HEK293T (cell line): ENCODE results near the gene DTHD1.

Source experiments
- CTCF ChIA-PET: fragments of 350-600 bp; formaldehyde crosslinking; extraction: SDS; loops from one replicate; lab custom pipeline; 2021; ENCODE audit warnings: antibody characterized with exemption, inconsistent platforms; lab: Yijun Ruan, JAX
- POLR2A ChIA-PET: fragments of 350-600 bp; formaldehyde crosslinking; extraction: SDS; loops from one replicate; lab custom pipeline; 2020; ENCODE audit warnings: antibody characterized with exemption, inconsistent platforms; lab: Yijun Ruan, JAX
- DNase-seq: peaks from one replicate; pipeline ENCODE4 v3.0.0; 2012; ENCODE audit warnings: mixed read lengths; ENCODE audit errors: extremely low spot score
- ARNT ChIP-seq: fragments of 450-650 bp; IDR thresholded peaks from 2 replicates; pipeline ENCODE4 v1.6.1; 2017; ENCODE audit warnings: mild to moderate bottlenecking
- BHLHE40 ChIP-seq: fragments of 450-650 bp; IDR thresholded peaks from 2 replicates; pipeline ENCODE4 v1.6.1; 2016; ENCODE audit warnings: mild to moderate bottlenecking, moderate library complexity, borderline replicate concordance
- CTBP1 ChIP-seq: fragments of 450-650 bp; IDR thresholded peaks from 2 replicates; pipeline ENCODE4 v1.6.1; 2016; ENCODE audit warnings: borderline replicate concordance
- ELF4 ChIP-seq: fragments of 450-650 bp; IDR thresholded peaks from 2 replicates; pipeline ENCODE4 v1.6.1; 2017; ENCODE audit warnings: antibody characterized with exemption
- FOXA1 ChIP-seq: fragments of 450-650 bp; IDR thresholded peaks from 2 replicates; pipeline ENCODE4 v1.6.1; 2016; ENCODE audit warnings: mild to moderate bottlenecking
- FOXK2 ChIP-seq: fragments of 450-650 bp; IDR thresholded peaks from 2 replicates; pipeline ENCODE4 v1.6.1; 2016; ENCODE audit warnings: mild to moderate bottlenecking
- FOXM1 ChIP-seq: fragments of 450-650 bp; IDR thresholded peaks from 2 replicates; pipeline ENCODE4 v1.6.1; 2017; ENCODE audit warnings: mild to moderate bottlenecking, borderline replicate concordance
- HDGF ChIP-seq: fragments of 450-650 bp; IDR thresholded peaks from 2 replicates; pipeline ENCODE4 v1.6.1; 2017; ENCODE audit warnings: antibody characterized with exemption, borderline replicate concordance
- L3MBTL2 ChIP-seq: fragments of 450-650 bp; conservative IDR thresholded peaks from 2 replicates; pipeline ENCODE4 v1.6.1; 2016; ENCODE audit warnings: mild to moderate bottlenecking
- LEF1 ChIP-seq: fragments of 450-650 bp; IDR thresholded peaks from 2 replicates; pipeline ENCODE4 v1.6.1; 2017; ENCODE audit warnings: mild to moderate bottlenecking, borderline replicate concordance
- NFRKB ChIP-seq: fragments of 450-650 bp; IDR thresholded peaks from 2 replicates; pipeline ENCODE4 v1.6.1; 2016; ENCODE audit warnings: mild to moderate bottlenecking, moderate library complexity
- PKNOX1 ChIP-seq: fragments of 450-650 bp; IDR thresholded peaks from 2 replicates; pipeline ENCODE4 v1.6.1; 2016
- SP1 ChIP-seq: fragments of 450-650 bp; IDR thresholded peaks from 2 replicates; pipeline ENCODE4 v1.6.1; 2017
- SUZ12 ChIP-seq: fragments of 450-650 bp; IDR thresholded peaks from 2 replicates; pipeline ENCODE4 v1.6.1; 2016; ENCODE audit warnings: mild to moderate bottlenecking
- TARDBP ChIP-seq: fragments of 450-650 bp; IDR thresholded peaks from 2 replicates; pipeline ENCODE4 v1.6.1; 2016
- ZNF384 ChIP-seq: fragments of 450-650 bp; IDR thresholded peaks from 2 replicates; pipeline ENCODE4 v1.6.1; 2016

The DTHD1 gene

GRCh38 chr4:36251983-36252382 is 29.4 kb upstream of the DTHD1 start:
- TF ChIP-seq NFRKB (no peak), BHLHE40 (no peak), TARDBP (no peak), FOXK2 (no peak), ELF4 (no peak), HDGF (no peak), ARNT (no peak), ZNF384 (no peak), FOXA1 (no peak)
- DNase-seq, result no peak
- CTCF ChIA-PET, result no interaction called here
- POLR2A ChIA-PET, result no interaction called here

- ChIA-PET POLR2A (no interaction called here), CTCF (interaction anchor here (1.2 kb wide), 1 partner anchor 10 kb away, joined by 4 read pairs; the partner anchor contains the start of gene ARAP2)
- no peak for TF ChIP-seq PKNOX1
- TF ChIP-seq BHLHE40, result no peak
- no peak for TF ChIP-seq ARNT
- no peak for TF ChIP-seq L3MBTL2
- TF ChIP-seq FOXA1, result no peak
- TF ChIP-seq HDGF, result no peak
- TF ChIP-seq NFRKB, result no peak
- no peak for TF ChIP-seq CTBP1
- TF ChIP-seq ELF4, result no peak
- TF ChIP-seq FOXM1, result no peak
- no peak for TF ChIP-seq SP1
- TF ChIP-seq ZNF384, result no peak
- TF ChIP-seq TARDBP, result no peak
- no peak for DNase-seq
These were observed 27.0 kb upstream of the DTHD1 start for GRCh38 chr4:36254371-36254770.

- TF ChIP-seq TARDBP (no peak), HDGF (no peak), ZNF384 (no peak), NFRKB (no peak), SUZ12 (no peak), FOXM1 (no peak), FOXK2 (no peak), L3MBTL2 (no peak), LEF1 (no peak), BHLHE40 (no peak)
- no peak for DNase-seq
- CTCF ChIA-PET, result no interaction called here
- POLR2A ChIA-PET, result no interaction called here
These were observed 25.8 kb upstream of the DTHD1 start for GRCh38 chr4:36255577-36255976.

GRCh38 chr4:36256398-36256891 is 25.0 kb upstream of the DTHD1 start:
- no peak for DNase-seq
- TF ChIP-seq BHLHE40 (no peak), L3MBTL2 (no peak), PKNOX1 (no peak), LEF1 (no peak), ZNF384 (no peak), FOXA1 (no peak), FOXK2 (no peak), CTBP1 (no peak), ELF4 (no peak), ARNT (no peak), FOXM1 (no peak), TARDBP (no peak), HDGF (no peak), SUZ12 (no peak), NFRKB (no peak), SP1 (no peak)
- CTCF ChIA-PET, result no interaction called here
- POLR2A ChIA-PET, result no interaction called here

- ChIA-PET CTCF (no interaction called here), POLR2A (no interaction called here)
- no peak for DNase-seq
- TF ChIP-seq L3MBTL2 (no peak), ZNF384 (no peak), SP1 (no peak), SUZ12 (no peak), ARNT (no peak), FOXM1 (no peak), CTBP1 (no peak), PKNOX1 (no peak)
These were observed 20.7 kb upstream of the DTHD1 start for GRCh38 chr4:36260731-36261130.

- DNase-seq, result no peak
- ChIA-PET CTCF (no interaction called here), POLR2A (no interaction called here)
- TF ChIP-seq TARDBP, result no peak
- TF ChIP-seq BHLHE40, result no peak
- TF ChIP-seq L3MBTL2, result no peak
- no peak for TF ChIP-seq NFRKB
- no peak for TF ChIP-seq PKNOX1
- no peak for TF ChIP-seq ZNF384
- no peak for TF ChIP-seq FOXA1
- no peak for TF ChIP-seq CTBP1
- no peak for TF ChIP-seq FOXM1
These were observed 17.1 kb upstream of the DTHD1 start for GRCh38 chr4:36264207-36264826.
